K562 (cell line): ENCODE results near the gene HAUS7. TPM values are rescaled to one million over a fixed set of nuclear protein-coding genes. Genes with fewer than 3 reads are reported as not detected.

Experiments used
- ATAC-seq: fragments of 200-7000 bp; cut with Tn5 transposase; 3 replicates; pipeline ENCODE4 v1.9.1; 2020; ENCODE audit warnings: moderate library complexity
- BruUV-seq: library from RNA; stranded (reverse); fragments of 400-500 nt; replicated peaks from 2 replicates; lab custom pipeline; 2021; lab: Mats Ljungman, UMichigan
- CTCF ChIA-PET: fragments of 300-600 bp; formaldehyde crosslinking; extraction: SDS; loops from one replicate; lab custom pipeline; 2021; ENCODE audit warnings: low intra/inter-chr PET ratio; lab: Yijun Ruan, JAX
- POLR2A ChIA-PET: fragments of 300-600, 350-650 bp; sonication (Branson Sonifier 250); formaldehyde crosslinking; extraction: SDS; loops from one replicate; lab custom pipeline; 2021; ENCODE audit warnings: antibody characterized with exemption, inconsistent platforms; lab: Yijun Ruan, JAX
- DNase-seq, 4 experiments: peaks; one replicate each; pipeline versions ENCODE4 v3.0.0 to v3.0.0-alpha.2; 2011 to 2018; ENCODE audit warnings: low spot score in 3 of 4, mixed read lengths in 3 of 4; ENCODE audit errors: extremely low read depth in 1 of 4
- FAIRE-seq: peaks from 2 replicates; lab custom pipeline; 2011; peaks lifted over from hg19 to GRCh38; lab: Jason Lieb, UNC
- H2AFZ ChIP-seq: 2 replicates; pipeline ENCODE4 v1.6.0; 2011; ENCODE audit warnings: low read depth, low read length, control low read depth, inconsistent platforms
- H3K27ac ChIP-seq: fragments of 200-600 bp; 3 replicates; pipeline ENCODE4 v1.8.0; 2011; ENCODE audit warnings: low read depth, mild to moderate bottlenecking, control low read depth, inconsistent platforms, low read length, moderate library complexity, mixed read lengths; ENCODE audit errors: extremely low read depth
- H3K27me3 ChIP-seq, 2 experiments: fragments of 300-600 bp in 1 of 2; 2 replicates in 1 of 2; 3 replicates in 1 of 2; pipeline versions ENCODE4 v1.6.0 to v1.8.0; 2011; ENCODE audit warnings: inconsistent platforms in 2 of 2, low read length in 2 of 2, mild to moderate bottlenecking in 1 of 2, mixed read lengths in 1 of 2, moderate library complexity in 1 of 2; ENCODE audit not compliant: control insufficient read depth in 2 of 2, insufficient read depth in 2 of 2
- H3K36me3 ChIP-seq: fragments of 300-600 bp; 3 replicates; pipeline ENCODE4 v1.8.0; 2011; ENCODE audit warnings: mild to moderate bottlenecking, low read length, inconsistent platforms; ENCODE audit not compliant: control insufficient read depth, insufficient read depth
- H3K4me1 ChIP-seq, 2 experiments: fragments of 200-600 bp in 1 of 2; replicated peaks in 1 of 2; 2 replicates in 1 of 2; 3 replicates in 1 of 2; pipeline versions ENCODE4 v1.5.1 to v1.8.0; 2011; ENCODE audit warnings: inconsistent platforms in 2 of 2, low read length in 2 of 2, mild to moderate bottlenecking in 1 of 2, mixed read lengths in 1 of 2, moderate library complexity in 1 of 2; ENCODE audit not compliant: control insufficient read depth in 2 of 2, insufficient read depth in 2 of 2
- H3K4me2 ChIP-seq: 2 replicates; pipeline ENCODE4 v1.6.1; 2011; ENCODE audit warnings: low read length, control low read depth, inconsistent platforms, mixed read lengths; ENCODE audit not compliant: insufficient read depth
- H3K4me3 ChIP-seq: fragments of 200-600 bp; sonication (generic), shearing (Covaris generic); 2 replicates; pipeline ENCODE4 v1.5.1; 2016; ENCODE audit warnings: control low read depth, inconsistent platforms
- H3K79me2 ChIP-seq: fragments of 200-600 bp; 3 replicates; pipeline ENCODE4 v1.8.0; 2011; ENCODE audit warnings: low read length, inconsistent platforms; ENCODE audit not compliant: control insufficient read depth, insufficient read depth
- H3K9ac ChIP-seq, 2 experiments: 2 replicates each; pipeline versions ENCODE4 v1.6.0 to v1.6.1; 2011; ENCODE audit warnings: low read depth in 2 of 2, low read length in 2 of 2, control low read depth in 1 of 2, inconsistent platforms in 1 of 2, mild to moderate bottlenecking in 1 of 2, mixed read lengths in 1 of 2; ENCODE audit not compliant: insufficient read depth in 1 of 2
- H3K9me1 ChIP-seq: one replicate; pipeline ENCODE4 v1.6.0; 2011; ENCODE audit warnings: inconsistent platforms, mild to moderate bottlenecking, low read length, moderate library complexity; ENCODE audit not compliant: control insufficient read depth, insufficient read depth
- H3K9me3 ChIP-seq: replicated peaks from 2 replicates; pipeline ENCODE4 v1.5.1; 2011; ENCODE audit warnings: low read depth, low read length, inconsistent platforms; ENCODE audit not compliant: control insufficient read depth, insufficient read depth
- H4K20me1 ChIP-seq: replicated peaks from 2 replicates; pipeline ENCODE4 v1.6.1; 2011; ENCODE audit warnings: low read length, inconsistent platforms, mixed read lengths; ENCODE audit not compliant: control insufficient read depth, insufficient read depth
- HBP1 ChIP-seq: fragments of 450-650 bp; formaldehyde crosslinking; IDR thresholded peaks from 2 replicates; pipeline ENCODE4 v1.4.0; 2022; ENCODE audit warnings: missing genetic modification characterization
- RREB1 ChIP-seq: fragments of 250-450 bp; sonication (Bioruptor Pico); IDR thresholded peaks from 2 replicates; pipeline ENCODE4 v1.4.0; 2020
- VEZF1 ChIP-seq: fragments of 200-800 bp; sonication (Bioruptor generic); IDR thresholded peaks from 2 replicates; pipeline ENCODE4 v1.6.1; 2017; ENCODE audit warnings: missing genetic modification characterization, missing compliant biosample characterization
- ZC3H4 ChIP-seq: sonication (generic); formaldehyde crosslinking; IDR thresholded peaks from 2 replicates; pipeline ENCODE4 v1.9.0; 2021; ENCODE audit warnings: missing genetic modification reagents, borderline replicate concordance
- ZNF449 ChIP-seq: fragments of 250-450 bp; sonication (Bioruptor Pico); IDR thresholded peaks from 2 replicates; pipeline ENCODE4 v1.8.0; 2022; ENCODE audit warnings: moderate library complexity, mild to moderate bottlenecking, inconsistent platforms
- WGBS: fragments of 100-300 bp; shearing (Covaris generic); methylation state at CpG from one replicate; pipeline ENCODE4 v1.1.6; 2016; ENCODE audit warnings: low coverage, mixed read lengths; ENCODE audit not compliant: insufficient coverage; ENCODE audit errors: missing lambda C conversion rate; 5-methylcytosine and 5-hydroxymethylcytosine counted together
- in situ Hi-C: fragments of 300-500 bp; cut with MboI; formaldehyde crosslinking; loops from 4 replicates; pipeline ENCODE4 v1.15.0; 2018; ENCODE audit warnings: inconsistent platforms, mixed read lengths
- intact Hi-C: fragments of 100-400 bp; cut with micrococcal nuclease; formaldehyde crosslinking; loops from 2 replicates; pipeline ENCODE4 v1.14.2; 2022
- polyA plus RNA-seq, 8 experiments: library from polyadenylated mRNA; depleted of rRNA in 4 of 8; stranded (reverse) in 5 of 8; unstranded in 3 of 8; fragments of >200 nt; fragmentation: Nextera tagmentation in 2 of 8; fragmentation: Illumina TruSeq in 1 of 8; extraction: Ambion mirVana in 2 of 8; extraction: Trizol in 1 of 8; gene quantifications; 2 replicates each; pipeline versions ENCODE4 v1.2.1 to v1.2.3, GENCODE V29; 2011 to 2014; ENCODE audit warnings: inconsistent platforms in 1 of 8, missing spikeins in 1 of 8
- total RNA-seq, 7 experiments: library from RNA; depleted of rRNA in 6 of 7; stranded (reverse); fragments of >200 nt in 6 of 7; fragmentation: Illumina TruSeq in 2 of 7; extraction: Trizol in 2 of 7; gene quantifications; 2 replicates each; pipeline versions ENCODE4 v1.2.1 to v1.2.3, GENCODE V29; 2011 to 2021; ENCODE audit warnings: low replicate concordance in 1 of 7

Gene HAUS7
- total and polyA plus RNA-seq, 9 of the 15 experiments (the other 6 are each of a cell fraction or from before 2014, with no cell fraction given), result 10.0 to 94.9 (median 48.8) TPM

- Histone ChIP-seq H3K4me3 (no peak overlapping the region), H3K4me1 (peaks cover 15 to 50% of the 10 kb centered on the region in 2 experiments; a peak in 4 of 5 replicates), H3K9me1 (no peaks in the 10 kb centered on the region), H2AFZ (peak overlapping the region; percentile 79), H3K79me2 (peaks cover 9% of the 10 kb centered on the region), H3K4me2 (no peak overlapping the region), H3K9me3 (no peaks in the 10 kb centered on the region), H3K27ac (no peak overlapping the region), H4K20me1 (no peaks in the 10 kb centered on the region), H3K9ac (peak overlapping the region in 1 of 2 experiments; percentile 74; a peak in 2 of 4 replicates), H3K36me3 (no peaks in the 10 kb centered on the region), H3K27me3 (no peaks in the 10 kb centered on the region)
- POLR2A ChIA-PET, result interaction anchor here (1.2 kb wide), 1 partner anchor 21 kb away, joined by 4 read pairs; no protein-coding TSS in a partner anchor
- ATAC-seq, result no peak
- intact Hi-C loops (no loop called here), in situ Hi-C loops (no loop called here)
- CTCF ChIA-PET, result no interaction called here
- no peak for FAIRE-seq
- DNase-seq, result peak in 1 of 4 experiments; percentile 14
- BruUV-seq, result no TSS peak
- 29% methylated on average over 2 of the region's 3 CpGs for WGBS
- 0 out of 2 replicates have a peak, but pooled peaks have one; percentile 22 for TF ChIP-seq VEZF1
- TF ChIP-seq RREB1, result no peak
- TF ChIP-seq HBP1 (CRISPR knock-in tag), result no peak
- no peak for TF ChIP-seq ZNF449 (CRISPR knock-in tag)
- TF ChIP-seq ZC3H4 (CRISPR knock-in tag), result no peak
Observed at GRCh38 chrX:153407736-153408135, 62.6 kb downstream of the HAUS7 start.
